ENCODE measurements around the gene C3orf70.

Gene C3orf70

DNA sequence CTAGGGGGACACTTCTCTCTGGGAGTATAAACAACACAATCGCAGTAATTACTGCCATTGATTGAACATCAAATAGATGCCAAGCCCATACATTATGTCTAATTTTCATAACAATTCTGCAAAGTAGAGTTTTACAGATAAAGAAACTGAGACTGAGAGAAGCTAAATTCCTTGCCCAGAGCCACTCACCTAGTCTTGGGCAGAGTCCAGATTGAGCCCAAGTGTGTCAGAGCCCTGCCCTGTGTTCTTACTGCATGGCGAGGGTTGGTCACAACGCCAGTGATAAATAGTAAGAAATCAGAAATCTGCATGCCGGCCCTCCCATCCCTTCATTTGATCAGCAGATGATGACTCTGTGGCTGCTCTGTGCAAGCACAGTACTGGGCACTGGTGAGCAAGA is 106.3 kb downstream of the C3orf70 start:
- no peak for ATAC-seq

DNA sequence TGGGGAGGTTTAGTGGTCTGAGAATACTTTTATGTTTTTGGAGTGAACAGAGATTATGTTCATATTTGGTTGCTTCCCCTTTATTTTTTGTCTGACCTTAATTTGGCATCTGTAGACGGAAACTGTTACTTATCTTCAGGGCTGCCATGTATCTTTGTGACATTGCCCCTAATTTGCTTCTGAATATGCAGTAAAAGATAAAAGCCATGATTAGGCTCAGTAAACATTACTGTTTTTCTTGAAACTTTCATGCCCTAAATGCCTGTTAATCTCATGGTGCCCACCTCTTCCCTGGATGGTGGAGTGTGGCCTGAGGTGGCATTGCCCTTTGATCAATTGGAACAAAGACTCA is 106.7 kb downstream of the C3orf70 start:
- no peak for ATAC-seq

DNA sequence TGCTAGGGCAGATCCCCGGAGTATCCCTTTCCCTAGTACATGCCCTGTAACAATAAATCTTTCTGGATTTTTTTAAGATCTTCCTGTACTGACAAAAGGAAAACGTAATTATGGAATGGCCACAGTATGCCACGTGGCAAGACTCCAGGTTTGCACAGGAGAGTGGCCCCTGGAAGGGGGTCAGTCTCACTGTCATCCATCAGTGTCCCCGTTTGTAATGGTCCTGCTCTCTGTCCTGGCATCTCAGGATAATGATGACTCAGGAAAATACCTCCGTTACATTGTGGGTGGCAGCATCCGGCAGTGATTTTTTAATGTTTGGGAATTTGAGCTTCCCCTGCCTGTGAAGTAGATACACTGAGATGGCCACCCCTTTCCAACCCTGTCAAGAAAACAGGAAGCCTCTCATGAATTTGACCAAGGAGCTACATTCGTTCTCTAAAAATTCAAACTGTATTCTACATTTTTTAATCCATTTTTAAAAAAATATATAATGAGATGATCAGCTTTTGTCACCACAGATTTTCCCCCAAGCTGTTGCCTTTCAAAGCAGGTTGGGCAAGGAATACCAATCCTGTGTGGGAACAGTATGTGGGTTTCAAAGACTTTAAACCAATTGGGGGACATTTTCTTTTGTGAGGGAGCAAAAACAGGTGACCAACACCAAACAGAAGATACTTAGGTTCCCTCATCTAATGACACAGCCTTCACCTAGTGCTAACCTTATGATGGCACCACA is 110.4 kb downstream of the C3orf70 start:
- ATAC-seq: no peak

DNA sequence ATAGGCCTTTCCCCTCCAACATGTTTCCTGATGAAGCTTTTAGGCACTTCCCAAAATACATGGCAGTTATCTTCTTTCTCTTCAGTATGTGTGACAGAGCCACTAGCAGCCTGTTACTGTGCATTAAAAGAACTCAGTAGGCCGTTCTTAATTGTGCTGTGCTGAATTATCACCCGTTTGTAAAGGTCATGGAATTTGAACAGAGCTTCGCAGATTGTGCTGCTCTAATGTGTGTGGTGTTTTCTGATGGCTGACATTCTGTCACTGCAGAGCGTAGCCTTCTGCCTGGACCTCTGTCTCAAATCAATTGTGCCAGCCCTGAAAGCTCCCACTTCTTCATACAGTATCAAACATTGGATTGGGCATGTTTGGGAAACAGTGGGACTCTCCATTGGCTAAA is 111.3 kb downstream of the C3orf70 start:
- no peak for ATAC-seq

DNA sequence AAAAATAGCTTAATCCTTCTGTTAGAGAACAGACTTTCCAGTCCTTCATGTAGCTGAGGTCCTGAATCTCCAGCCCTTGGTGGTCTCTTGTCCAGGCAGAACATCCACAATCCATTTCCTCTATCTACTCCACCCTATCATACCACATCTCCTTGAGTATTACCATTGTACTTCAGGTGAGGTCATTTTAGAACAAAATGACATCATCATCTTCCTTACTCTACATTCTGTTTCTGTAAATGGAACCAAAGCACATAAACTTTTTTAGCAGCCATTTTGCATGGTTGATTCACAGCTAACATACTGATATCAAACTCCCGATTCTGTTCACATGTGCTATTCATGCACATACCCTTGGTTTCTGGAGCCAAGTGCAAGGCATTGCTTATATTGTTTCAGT is 112.4 kb downstream of the C3orf70 start:
- ATAC-seq: no peak

DNA sequence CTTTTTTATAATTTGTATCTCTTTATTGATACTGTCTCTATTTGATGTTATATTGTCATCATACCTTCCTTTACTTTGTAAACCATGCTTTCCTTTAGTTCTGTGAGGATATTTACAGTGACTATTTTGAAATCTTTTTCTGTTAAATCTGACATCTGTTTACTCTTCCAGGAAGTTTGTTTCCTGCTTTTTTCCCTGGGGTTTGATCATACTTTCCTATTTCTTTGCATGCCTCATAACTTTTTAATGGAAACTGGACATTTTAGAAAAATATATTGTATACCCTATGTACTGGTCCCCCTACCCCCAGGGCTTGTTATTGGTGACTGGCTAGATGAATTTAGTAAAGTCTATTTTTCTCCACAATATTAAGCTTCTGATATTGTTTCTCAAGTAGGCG is 115.1 kb downstream of the C3orf70 start:
- ATAC-seq: no peak

DNA sequence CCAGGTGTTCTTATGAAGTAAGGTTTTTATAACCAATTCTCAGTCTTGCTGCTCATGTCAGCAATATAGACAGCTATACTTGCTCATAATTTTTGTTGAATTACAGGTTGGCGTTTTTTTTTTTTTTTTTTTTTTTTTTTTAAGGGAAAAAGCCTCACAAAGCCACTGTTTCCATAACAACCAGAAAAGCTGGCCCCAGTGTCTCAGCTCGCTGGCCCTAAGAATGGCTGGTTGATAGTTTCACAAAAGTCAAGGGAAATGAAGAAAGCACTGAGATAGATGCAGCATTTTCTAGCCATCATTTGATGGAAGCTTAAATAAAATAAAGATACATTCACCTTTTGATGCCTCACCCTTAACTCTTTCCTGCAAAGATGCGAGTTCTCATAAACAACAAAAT is 121.9 kb downstream of the C3orf70 start:
- no peak for ATAC-seq

DNA sequence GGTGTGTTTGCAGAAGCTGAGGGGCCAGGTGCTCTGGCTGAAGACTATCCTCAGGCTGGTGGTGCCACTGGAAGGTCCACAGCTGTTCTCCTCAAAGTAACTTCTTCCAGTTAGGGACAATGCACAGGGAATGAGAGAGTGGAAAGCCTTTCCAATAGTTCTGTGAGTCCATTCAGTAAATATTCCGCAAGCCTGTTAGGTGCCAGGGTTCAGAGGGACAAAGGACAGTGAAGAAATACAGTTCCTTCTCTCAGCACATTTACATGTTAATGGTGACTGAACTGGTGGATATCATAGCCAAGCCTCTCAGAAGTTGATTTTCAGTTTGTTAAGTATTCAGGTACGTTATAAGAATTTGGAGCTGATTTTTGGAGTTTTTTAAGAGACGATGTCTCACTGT is 122.5 kb downstream of the C3orf70 start:
- no peak for ATAC-seq

DNA sequence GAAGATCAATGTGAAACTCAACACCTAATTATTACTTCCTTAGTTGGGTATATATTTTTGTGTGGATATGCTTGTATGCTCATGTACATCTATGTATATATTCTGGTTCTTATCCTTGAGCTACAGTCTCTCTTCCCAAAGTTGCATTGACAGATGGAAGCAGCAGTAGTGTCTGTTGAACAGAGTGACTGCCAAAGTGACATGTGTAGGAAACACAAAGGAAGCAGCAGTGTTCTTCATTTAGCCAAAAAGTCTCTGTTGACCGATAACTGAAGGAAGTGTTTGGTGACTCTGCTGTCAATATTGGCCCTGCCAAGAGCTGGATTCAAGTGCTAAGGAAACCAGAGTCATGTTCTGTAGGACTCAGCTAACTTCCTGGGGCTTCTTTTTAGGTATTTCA is 123.8 kb downstream of the C3orf70 start:
- ATAC-seq: no peak

DNA sequence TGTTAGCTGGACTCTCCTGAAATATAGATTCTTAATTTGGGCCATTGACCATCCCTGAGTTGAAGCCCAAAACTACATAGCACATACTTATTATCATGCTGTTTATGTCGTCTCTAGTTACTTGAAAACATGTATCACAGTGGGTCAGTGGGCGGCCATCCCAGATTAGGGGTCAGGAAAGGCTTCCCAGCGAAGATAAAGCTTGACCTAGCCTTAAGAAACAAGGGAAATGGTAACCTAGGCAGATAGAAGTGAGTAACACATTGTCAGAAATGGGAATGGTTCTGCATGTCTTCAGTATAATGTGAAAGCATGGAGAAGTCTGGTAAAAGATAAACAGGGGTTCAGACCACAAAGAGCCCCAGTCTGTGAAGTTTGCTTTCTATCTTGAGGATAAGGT is 124.7 kb downstream of the C3orf70 start:
- ATAC-seq: no peak
